HG03095 (cell line): ENCODE measurements around the gene ARHGAP10.
A peak's percentile ranks its signal among the peaks of the same experiment; 100 is the strongest.

Experiments used
- ATAC-seq: cut with Tn5 transposase; IDR thresholded peaks from one replicate; pipeline ENCODE4 v1.9.1; 2021; ENCODE audit warnings: moderate library complexity; ENCODE audit not compliant: unreplicated experiment

The ARHGAP10 gene

DNA sequence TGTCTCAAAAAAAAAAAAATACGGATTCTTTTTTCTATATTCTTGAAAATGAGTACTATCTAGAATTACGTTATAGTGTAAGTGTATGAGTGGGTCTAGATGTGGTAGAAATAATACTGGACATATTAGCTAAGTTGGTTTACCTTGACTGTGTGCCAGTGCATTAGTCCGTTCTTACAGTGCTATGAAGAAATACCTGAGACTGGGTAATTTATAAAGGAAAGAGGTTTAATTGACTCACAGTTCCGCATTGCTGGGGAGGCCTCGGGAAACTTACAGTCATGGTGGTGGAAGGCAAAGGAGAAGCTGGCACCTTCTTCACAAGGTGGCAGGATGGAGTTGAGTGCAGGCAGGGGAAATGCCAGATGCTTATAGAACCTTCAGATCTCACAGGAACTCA lies 92.4 kb downstream of the ARHGAP10 start:
- no peak for ATAC-seq

DNA sequence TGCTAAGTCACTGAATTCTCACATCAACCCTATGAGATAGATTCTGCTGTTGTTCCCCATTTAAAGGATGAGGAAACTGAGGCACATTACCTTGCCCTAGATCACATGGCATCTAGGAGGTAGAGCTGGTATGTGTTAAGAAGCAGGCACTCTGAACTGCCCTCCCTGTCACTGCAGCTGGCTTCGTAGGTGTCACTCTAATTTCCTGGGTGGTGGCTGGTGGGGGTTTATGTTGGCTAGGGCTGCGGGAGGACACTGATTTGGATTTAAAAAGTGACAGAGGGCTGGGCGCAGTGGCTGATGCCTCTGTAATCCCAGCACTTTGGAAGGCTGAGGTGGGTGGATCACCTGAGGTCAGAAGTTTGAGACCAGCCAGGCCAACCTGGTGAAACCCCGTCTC lies 93.0 kb downstream of the ARHGAP10 start:
- no peak for ATAC-seq

DNA sequence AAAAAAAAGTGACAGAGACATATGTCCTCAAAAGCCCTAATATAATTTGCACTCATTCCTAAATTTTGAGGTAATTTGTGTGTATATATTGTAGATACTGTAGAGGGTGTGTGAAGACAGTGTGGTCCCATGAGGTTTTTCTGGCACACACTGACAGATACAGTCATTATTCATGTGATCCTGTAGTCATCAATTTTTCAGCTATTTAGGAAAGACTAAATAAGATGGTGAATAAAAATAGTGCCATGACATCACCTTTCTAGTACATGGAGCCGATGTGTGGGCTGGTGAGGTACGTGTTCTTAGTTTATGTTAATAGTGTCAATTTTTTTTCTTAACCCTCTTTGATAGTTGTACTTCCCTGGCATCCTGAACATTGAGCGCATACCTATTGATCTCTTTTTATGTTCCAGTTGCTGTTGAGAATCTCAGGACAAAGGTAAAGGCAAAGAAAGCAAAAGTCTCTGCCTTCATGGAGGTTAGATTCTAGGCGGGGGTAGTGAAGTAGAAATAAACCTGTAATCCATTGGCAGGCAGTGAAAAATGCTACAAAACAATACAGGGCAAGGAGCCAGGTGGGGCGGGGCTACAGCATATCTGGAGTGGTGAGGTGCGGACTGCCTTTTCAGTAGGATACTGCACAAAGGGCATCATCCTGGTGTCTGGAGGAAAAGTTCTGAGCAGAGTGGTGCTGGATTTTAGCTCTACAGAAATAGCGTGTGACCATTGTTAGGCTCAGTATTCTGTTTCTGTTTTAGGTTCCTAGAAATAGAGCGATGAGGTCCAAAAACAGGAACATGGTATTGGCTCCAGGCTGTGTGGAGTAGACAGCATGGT lies 93.8 kb downstream of the ARHGAP10 start:
- ATAC-seq = no peak

DNA sequence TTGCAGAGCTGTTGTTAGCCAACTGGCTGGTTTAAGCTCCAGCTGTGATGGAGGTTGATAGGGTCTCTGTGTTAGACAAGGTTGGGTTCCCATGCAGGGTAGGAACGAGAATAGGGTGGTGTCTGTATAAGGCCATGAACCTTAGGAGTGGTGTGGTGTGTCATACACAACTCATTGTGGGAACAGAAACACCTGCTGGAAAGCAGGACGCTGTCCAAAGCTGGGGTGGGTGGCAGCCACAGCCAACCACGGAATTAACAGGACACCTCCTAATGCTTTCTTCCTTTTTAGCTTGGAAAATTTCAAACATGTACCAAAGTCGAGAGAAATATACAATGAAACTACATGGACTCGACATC lies 94.4 kb downstream of the ARHGAP10 start:
- no peak for ATAC-seq

DNA sequence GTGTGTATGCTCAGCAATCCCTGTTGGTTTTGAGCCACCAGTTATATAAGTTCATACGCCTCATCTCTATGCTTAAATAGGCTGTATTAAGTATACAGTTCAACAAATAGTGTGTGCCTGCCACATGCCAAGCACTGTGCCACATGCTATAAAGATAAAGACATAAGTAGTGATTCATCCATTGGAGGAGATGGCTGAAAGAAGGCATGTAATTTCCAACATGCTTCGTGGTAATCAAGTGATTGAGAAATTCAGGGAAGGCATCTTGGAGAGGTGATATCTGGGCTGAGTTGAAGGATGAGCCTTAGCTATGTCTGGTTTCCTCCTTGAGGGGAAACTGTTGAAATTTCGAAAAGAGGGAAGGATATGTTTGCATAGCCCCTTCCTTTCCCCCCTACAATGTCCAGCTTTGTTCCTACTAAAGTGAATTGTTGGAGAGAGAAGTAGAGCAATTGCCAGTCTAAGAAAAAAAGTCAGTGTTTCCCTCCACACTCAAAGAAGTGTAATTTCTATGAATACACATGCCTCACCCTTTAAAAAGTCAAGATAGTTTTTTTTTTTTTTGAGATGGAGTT lies 96.5 kb downstream of the ARHGAP10 start:
- ATAC-seq = no peak

DNA sequence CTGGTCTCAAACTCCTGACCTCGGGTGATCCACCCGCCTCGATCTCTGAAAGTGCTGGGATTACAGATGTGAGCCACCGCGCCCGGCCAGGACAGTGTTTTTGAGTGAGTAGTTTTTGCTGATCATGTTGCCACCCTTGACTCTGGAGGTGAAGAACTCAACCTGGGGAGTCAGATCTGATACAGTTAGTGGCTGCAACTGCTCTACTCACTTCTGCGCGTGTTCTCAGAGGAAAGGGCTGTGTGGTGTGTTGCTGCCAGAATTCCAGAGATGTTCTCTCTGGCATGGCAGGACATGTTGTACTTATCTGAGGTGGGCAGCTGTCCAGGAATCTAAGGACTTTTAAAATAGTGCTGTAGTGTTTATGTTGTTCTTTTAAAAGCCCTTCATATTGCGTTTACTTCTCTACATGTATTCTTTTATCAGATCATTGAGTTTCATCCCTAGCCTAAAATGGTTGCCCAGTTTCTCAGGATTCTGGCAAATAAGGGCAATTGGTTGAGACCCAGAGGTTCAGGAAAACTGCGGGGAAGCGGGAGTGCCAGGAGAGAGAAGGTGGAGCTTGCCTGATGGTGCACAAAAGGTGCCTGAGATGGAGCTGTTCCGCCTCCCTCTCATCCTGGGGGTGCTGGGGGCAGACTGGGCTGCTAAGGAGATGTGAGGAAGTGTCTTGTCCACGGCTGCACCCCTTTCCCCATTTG lies 97.7 kb downstream of the ARHGAP10 start:
- no peak for ATAC-seq

DNA sequence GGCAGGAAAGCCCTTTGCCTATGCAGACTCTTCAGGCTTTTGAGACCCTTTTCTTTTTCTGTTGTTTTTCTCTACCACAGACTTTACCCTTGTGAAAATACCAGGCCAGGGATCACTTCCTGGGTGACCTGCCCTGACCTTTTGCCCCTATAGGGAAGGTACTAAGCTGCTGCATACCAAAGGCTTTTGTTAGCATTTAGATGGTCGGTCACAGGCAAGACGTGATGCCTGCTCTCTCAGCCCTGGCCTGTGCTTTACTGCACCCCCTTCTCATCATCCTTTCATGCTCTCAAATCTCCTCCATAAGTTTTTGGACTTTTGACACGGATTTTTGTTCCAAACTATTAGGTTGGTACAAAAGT lies 98.2 kb downstream of the ARHGAP10 start:
- no peak for ATAC-seq

DNA sequence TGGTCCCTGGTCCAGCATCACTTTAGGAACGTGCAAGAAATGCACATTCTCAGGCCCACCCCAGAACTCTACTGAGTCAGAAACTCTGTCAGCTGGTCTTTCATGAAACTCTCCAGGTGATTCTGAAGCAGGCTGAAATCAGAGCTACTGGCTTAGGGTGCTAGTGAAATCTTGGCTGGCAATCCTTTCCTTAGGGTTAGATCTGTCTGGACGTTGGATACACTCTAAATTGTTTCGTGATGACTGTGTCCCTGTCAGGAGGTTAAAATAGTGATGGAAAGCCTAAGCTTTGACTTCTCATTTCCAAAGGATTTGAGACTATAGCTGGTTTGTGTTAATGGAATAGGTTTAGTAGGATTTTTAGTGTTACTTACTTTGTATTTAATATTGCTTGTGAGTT lies 99.1 kb downstream of the ARHGAP10 start:
- ATAC-seq = no peak

DNA sequence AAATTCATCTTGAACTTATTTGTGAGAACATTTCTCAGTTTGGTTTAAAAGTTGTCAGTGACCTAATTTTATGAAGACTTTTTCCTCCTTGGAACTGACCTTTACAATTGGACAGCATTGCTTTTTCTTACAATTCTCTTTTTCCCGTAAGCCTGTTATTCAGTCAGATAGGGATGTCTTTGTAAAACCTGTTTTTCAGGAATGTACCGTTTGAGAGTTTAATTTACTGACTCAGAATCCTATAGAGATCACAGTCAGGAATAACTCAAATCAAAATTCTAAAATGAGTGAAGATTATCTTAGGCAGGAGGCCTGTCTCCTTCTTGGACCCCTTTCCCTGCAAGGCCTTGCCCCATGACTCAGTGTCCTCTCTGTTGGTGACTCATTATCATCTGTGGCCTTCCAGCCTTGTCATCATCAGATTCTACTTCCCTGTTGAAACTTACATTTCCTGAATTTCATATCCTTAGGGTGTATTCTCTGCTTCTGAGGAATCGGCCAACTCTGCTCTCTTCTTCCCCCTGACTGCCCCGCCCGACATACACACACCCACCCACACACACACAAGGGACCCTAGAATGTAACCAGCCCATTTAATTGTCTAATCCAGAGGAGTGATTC lies 99.8 kb downstream of the ARHGAP10 start:
- no peak for ATAC-seq

DNA sequence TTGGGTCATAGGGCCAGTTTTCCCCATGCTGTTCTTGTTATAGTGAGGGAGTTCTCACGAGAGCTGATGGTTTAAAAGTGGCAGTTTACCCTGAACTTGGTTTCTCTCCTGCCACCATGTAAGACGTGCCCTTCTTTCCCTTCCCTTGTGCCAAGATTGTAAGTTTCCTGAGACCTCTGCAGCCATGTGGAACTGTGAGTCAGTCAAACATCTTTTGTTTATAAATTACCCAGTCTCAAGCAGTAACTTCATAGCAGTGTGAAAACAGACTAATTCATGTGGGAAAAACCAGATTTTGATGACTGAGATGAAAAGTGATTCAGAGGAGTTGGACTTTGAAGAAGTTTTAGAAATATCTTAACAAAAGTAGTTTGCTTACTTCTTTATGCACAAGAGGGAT lies 101.4 kb downstream of the ARHGAP10 start:
- ATAC-seq = no peak

DNA sequence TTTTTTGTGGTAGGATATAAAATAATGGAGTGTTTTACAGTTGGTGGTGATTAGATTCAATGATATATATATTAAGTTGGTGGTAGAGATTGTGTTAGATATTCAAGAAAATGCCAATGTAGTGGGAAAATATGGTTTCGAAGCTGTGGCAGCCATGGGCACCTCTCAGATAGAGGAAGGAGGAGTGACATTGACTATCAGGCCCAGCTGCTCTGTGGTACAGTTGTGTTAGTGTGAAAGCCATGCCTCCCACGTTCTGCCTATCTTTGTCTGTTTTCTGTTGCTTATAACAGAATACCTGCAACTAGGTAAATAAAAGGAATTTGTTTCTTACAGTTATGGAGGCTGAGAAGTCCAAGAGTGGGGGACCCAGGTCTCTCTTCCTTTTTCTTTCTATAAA lies 101.9 kb downstream of the ARHGAP10 start:
- ATAC-seq = no peak

DNA sequence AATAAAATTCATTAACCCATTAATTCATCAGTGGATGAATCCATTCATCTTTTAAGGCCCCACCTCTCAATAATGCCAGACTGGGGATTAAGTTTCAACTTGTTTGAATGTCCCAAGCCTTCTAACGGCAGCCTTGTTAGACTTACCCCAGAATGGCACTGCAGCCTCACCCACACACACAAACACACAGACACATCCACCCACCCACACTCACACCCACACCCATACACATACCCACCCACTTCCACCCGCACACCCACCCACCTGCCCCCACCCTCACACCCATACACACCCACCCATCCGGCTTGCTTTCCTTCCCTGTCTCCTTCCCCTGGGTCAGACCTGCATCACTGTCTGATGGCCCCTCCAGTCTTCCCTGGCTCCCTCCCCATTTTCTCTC lies 102.6 kb downstream of the ARHGAP10 start:
- no peak for ATAC-seq

DNA sequence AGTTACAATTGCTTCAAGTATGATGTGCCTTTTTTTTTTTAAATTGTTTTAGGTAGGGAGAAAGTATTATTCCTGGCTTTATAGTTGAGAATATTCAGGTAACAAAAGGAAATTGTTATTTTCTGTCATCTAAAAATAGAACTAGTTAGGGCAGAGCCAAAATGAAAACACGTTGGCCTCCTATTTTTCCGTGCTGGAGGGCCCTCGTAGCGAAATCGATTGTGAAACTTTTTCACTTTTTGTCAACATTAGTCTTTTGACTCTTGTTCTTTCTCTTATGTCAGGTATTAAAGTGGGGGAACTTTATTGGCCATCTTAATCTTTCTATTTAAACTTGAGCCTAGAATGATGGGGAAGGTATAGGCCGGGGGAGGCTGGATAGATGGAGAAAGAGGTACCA lies 104.9 kb downstream of the ARHGAP10 start:
- no peak for ATAC-seq

DNA sequence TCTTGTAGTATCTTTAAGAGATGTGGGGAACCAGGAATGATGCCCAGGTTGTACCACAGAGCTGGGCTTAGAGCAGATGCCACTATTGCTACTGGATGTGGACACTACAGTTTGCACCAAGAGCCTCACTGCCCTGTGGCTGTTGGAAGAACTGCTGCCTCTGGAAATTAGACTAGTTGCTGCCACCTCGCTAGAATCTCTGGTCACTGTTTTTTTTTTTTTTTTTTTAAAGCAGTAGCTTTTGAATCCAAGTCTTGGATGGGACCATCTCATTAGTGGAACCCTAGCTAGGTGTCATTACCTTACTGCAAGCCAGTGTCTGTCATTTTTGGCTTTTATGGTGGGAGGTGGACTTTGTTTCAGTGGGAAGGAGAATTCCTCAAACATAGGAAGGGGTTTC lies 105.5 kb downstream of the ARHGAP10 start:
- no peak for ATAC-seq

DNA sequence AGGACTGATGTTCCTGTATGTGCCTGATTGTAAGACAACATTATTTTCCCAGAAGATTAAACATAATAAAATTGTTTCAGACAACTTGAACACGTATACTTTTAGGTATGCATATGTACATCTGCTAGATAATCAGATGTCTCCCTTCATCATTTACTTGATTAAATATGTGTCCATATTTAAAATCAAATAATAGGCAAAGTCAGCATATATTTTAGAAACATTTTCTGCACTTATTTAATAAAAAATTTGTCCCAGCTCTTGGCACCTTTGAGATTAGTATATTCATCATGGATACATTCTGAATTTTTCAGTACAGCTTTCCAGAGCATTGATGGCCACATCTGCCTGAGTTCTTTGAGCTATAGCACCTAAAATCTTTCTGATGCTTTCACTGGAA lies 106.0 kb downstream of the ARHGAP10 start:
- ATAC-seq = no peak

DNA sequence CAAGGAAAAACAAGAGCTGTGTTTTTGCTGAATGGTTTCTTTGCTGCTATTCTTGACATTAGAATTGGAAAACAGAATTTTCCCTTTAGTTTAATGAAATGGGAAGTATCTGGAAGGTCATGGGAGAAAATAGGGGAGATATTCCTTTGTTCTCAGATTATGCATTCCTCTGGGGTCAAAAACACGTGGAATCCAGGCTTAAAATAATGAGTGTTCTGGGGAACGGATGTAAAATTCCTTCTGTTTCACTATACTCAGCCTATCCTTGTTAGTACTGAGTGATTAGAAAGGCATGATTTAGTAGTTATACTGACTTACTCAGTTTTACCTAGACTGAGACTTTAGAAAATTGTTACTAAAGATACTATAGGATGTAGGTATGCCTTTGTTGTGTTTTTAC lies 107.3 kb downstream of the ARHGAP10 start:
- no peak for ATAC-seq

DNA sequence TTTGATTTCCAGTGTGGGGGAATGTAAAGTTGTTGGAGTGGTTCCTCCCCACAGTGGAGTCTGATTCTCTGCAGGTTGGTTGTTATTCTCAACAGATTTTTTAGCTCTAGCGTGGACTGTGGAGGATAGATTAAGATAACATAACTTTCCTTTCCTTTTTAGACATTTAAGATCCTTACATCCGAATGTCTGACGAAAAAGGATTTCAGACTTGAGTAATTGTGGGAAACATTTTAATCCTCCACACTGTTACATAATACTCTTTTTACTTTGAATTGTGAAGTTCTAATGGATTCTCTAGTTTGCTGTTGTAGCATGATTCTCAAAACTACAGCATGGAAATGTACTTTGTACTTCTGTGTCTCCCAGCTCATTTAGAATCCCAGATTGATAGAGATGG lies 107.8 kb downstream of the ARHGAP10 start:
- ATAC-seq = no peak

DNA sequence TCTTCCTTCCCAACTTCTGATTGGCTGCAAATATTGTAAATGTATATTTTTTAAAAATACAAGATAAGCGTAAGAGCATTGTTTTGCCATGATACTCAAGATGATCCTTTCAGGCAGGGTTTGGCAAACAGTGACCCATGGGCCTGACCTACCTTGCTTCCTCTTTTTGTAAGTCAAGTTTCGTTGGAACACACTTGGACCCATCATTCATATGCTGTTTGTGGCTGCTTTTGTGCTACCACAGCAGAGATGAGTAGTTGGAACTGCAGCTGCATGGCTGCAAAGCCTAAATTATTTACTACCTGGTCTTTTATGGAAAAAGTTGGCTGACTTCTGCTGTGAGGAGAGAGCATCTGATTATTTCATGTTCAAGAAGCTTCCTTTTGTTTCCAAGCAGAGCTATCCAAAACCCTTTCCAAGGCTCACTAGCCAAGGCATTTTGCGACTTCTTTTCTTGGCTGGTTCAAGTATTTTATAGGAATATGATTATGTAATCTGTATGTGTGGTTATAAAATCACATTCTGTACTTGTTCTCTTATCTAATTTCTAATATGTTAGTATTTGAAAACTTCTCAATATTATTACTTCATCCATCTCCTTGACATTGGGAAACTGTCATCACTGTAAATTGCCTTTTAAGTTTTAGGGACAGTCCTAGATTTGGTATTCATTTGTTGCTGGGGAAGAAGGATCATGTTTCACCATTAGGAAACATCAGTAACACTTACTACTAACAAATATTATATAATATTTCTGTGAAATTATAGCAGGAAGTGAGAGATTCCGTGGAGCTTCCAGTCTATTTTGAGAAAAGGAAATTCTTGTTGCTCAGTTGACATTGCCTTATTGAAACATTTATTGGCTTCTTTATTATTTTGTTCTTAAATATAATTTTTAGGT lies 109.2 kb downstream of the ARHGAP10 start:
- peak; percentile 61 for ATAC-seq

DNA sequence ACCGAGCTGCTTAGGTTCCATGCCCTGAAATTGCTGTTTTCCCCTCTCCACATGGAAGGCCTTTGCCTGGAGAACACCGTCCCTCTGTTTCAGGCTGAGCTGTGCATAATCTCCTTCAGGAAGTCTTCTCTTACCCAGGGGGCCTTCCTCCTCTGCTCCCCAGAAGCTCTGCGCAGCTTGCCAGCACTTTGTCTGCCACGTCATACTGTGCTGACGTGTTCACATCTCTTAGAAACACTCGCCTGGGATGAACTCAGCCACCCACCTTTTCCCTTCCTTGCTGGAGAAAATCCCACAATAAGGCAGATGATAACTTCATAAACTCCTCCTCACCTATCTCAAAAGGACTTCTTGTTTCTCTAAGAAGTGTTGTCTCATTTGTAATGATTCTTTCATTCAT lies 110.7 kb downstream of the ARHGAP10 start:
- no peak for ATAC-seq

DNA sequence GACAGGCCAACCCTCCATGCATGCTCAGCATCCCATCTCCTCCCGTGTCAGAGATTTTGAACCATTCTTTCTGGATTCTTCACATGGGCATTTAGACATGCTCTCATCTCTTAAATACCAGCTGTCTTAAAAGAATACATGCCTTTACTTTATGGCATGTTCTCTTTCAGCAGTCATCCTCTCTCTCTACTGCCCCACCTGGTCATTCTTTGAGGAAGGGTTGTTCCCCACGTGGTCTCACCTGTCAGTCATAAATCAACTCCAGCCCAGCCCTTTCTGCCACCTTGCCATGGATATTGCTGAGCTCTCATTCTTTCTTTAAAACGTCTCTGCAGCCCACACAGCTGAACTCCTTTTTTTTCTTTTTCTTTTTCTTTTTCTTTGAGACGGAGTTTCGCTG lies 111.3 kb downstream of the ARHGAP10 start:
- ATAC-seq = no peak

DNA sequence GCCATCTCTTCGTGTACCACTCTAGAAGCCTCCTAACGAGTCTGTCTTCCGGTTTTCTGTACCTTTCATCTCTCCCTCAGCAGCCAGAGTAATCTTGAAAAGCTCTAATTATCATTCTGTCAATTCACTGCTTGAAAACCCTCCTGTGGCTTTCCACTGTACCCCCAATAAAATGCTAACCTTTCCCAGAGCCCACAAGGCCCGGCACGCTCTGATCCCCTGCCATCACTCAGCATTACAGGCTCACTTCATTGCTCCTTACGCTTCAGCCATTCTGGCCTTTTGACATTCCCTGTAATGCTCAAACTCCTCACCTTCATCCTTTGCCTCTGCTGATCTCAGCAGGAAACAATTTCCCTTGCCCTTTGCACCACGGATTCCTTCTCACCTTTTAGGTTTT lies 112.9 kb downstream of the ARHGAP10 start:
- ATAC-seq = no peak
